Activated CD4-positive, alpha-beta T cell treated with anti-CD3 and anti-CD28 coated beads for 36 hours (primary cell): ENCODE data around the gene TENM4. TPM values are rescaled to one million over a fixed set of nuclear protein-coding genes. Genes with fewer than 3 reads are reported as not detected.

Source experiments
- ATAC-seq: fragments of 200-7000 bp; cut with Tn5 transposase; one replicate; pipeline ENCODE4 v1.10.0; 2021; ENCODE audit warnings: mild to moderate bottlenecking, moderate library complexity
- CTCF ChIA-PET: fragments of 350-600 bp; sonication (Branson Sonifier 250); formaldehyde crosslinking; loops from one replicate; lab custom pipeline; 2021; ENCODE audit warnings: antibody characterized with exemption; lab: Charles Lee
- POLR2A ChIA-PET: fragments of 350-600 bp; sonication (Branson Sonifier 250); formaldehyde crosslinking; loops from one replicate; lab custom pipeline; 2021; ENCODE audit warnings: antibody characterized with exemption, inconsistent platforms; lab: Charles Lee
- DNase-seq: peaks from one replicate; pipeline ENCODE4 v3.0.0-alpha.2; 2020
- H3K27ac Mint-ChIP-seq: one replicate; pipeline ENCODE4 v1.8.0; 2021; ENCODE audit warnings: mixed read lengths
- H3K27me3 Mint-ChIP-seq: one replicate; pipeline ENCODE4 v1.8.0; 2021; ENCODE audit warnings: mixed read lengths
- H3K36me3 Mint-ChIP-seq: one replicate; pipeline ENCODE4 v1.8.0; 2021; ENCODE audit warnings: low read depth, mixed read lengths
- H3K4me1 Mint-ChIP-seq: one replicate; pipeline ENCODE4 v1.8.0; 2021; ENCODE audit warnings: mixed read lengths
- H3K4me3 Mint-ChIP-seq: one replicate; pipeline ENCODE4 v1.8.0; 2021; ENCODE audit warnings: mild to moderate bottlenecking, moderate library complexity, mixed read lengths
- H3K9me3 Mint-ChIP-seq: one replicate; pipeline ENCODE4 v1.8.0; 2021; ENCODE audit warnings: low read depth, mixed read lengths
- intact Hi-C, 2 experiments: fragments of 100-400 bp; cut with DNase I in 1 of 2; cut with micrococcal nuclease in 1 of 2; formaldehyde crosslinking; loops; one replicate each; pipeline versions ENCODE4 v1.14.2 to v1.15.1; 2022 to 2024; cut with DNase I, micrococcal nuclease
- total RNA-seq, 2 experiments: library from RNA; stranded (reverse); gene quantifications; one replicate each; pipeline ENCODE4 v1.2.3, GENCODE V29; 2021

TENM4 gene
- total RNA-seq, 2 experiments from 2014 or later, result not detected

GRCh38 chr11:78770931-78771330 is 669.9 kb downstream of the TENM4 start:
- no peak for ATAC-seq
- Mint-ChIP-seq H3K27ac (no peak overlapping the region), H3K4me3 (no peak overlapping the region), H3K9me3 (no peaks in the 10 kb centered on the region), H3K36me3 (no peaks in the 10 kb centered on the region), H3K27me3 (peaks cover 2% of the 10 kb centered on the region), H3K4me1 (no peaks in the 10 kb centered on the region)
- CTCF ChIA-PET, result no interaction called here
- POLR2A ChIA-PET, result no interaction called here
- DNase-seq, result no peak
- intact Hi-C loops, result no loop called here

DNA sequence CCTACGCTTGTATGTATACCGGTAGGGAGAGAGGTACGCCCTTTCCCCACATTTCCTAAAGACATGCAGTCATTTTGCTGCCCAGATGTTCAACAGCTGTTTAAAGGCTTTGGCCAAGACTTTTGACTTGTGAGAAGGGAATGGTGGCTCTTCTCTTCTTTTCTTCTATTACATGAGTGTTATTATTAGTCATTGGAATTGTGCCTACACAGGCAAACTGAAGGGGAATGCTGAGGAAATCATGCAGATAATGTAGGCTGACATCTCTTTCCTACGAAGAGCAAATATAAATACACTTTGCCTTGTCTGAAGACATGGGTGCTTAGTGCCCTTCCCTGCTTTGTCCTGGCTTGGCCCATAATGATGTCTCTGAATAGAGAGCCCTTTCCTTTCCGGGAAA is 671.9 kb downstream of the TENM4 start:
- POLR2A ChIA-PET, result no interaction called here
- Mint-ChIP-seq H3K4me3 (no peak overlapping the region), H3K9me3 (no peaks in the 10 kb centered on the region), H3K4me1 (no peaks in the 10 kb centered on the region), H3K27ac (no peak overlapping the region), H3K36me3 (no peaks in the 10 kb centered on the region), H3K27me3 (peaks cover 4% of the 10 kb centered on the region)
- no peak for DNase-seq
- no peak for ATAC-seq
- CTCF ChIA-PET, result no interaction called here
- intact Hi-C loops, result no loop called here

DNA sequence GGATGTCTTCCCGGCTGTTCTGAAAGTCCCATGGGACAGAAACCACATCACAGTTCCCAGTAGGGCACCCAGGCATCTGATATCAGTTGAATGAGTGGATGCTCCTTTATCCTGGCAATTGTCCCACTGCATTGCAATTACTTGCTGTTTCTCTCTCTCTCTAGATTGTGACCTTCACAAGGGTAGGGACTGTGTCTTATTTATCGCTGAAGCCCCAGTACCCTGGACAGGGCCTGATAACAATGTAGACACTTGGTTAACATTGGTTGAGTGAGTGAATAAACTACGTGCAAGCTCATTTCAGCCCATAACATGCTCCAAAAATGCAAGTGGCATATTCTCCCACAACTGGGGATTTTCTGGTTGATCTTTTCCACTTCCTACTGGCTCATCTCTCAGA is 672.5 kb downstream of the TENM4 start:
- peaks cover 4% of the 10 kb centered on the region for H3K27me3 Mint-ChIP-seq
- intact Hi-C loops, result no loop called here
- H3K27ac Mint-ChIP-seq, result no peak overlapping the region
- no peaks in the 10 kb centered on the region for H3K9me3 Mint-ChIP-seq
- H3K4me1 Mint-ChIP-seq, result no peaks in the 10 kb centered on the region
- CTCF ChIA-PET, result interaction anchor here (0.8 kb wide), 1 partner anchor 123 kb away, joined by 3 read pairs; no protein-coding TSS in a partner anchor
- H3K36me3 Mint-ChIP-seq, result no peaks in the 10 kb centered on the region
- H3K4me3 Mint-ChIP-seq, result no peak overlapping the region
- POLR2A ChIA-PET, result no interaction called here
- DNase-seq (no peak), ATAC-seq (no peak)

DNA sequence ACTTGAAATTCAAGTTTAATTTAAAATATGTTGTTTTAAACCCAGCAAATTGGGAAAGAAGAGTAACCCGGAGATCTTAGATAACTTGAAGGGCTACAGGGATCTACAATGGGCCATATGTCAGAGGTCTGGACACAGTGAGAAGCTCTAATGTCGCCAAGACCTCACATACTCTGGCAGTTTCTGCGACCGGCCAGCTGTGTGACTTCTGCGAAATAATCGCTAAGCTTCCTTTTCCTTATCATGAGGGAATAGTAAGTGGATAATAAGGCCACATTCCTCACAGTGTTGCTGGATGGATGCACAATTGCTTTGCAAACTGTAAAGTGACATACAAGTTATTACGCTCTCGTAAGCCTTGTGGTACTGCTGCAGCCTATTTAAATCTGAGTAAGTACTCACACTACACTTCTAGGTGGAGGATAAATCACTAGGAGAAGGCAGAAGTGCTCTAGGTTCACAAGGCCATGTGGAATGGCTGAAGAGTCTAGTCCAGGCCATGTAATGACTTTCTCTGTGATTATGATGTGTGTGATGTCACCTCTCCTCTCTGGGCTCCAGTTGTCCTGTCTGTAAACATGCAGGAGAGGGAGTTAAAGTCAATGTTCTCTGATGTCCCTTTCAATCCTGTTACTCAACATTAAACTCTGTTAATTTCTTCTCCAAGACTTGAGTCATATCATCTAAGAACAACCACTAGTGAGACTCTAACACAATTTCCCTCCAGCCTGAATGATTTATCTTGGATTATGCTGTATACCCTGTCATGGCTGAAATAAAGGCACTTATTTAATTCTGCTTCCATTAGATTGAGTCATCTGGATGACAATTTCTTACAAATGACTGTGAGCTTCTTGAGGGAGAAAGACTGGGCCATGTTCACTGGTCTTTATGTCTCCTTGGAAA is 673.5 kb downstream of the TENM4 start:
- Mint-ChIP-seq H3K4me3 (no peak overlapping the region), H3K9me3 (no peaks in the 10 kb centered on the region), H3K4me1 (no peaks in the 10 kb centered on the region), H3K36me3 (no peaks in the 10 kb centered on the region), H3K27ac (no peak overlapping the region), H3K27me3 (peaks cover 4% of the 10 kb centered on the region)
- intact Hi-C loops, result no loop called here
- DNase-seq, result no peak
- no peak for ATAC-seq
- ChIA-PET CTCF (interaction anchor here (0.7 kb wide), 1 partner anchor 264 kb away, joined by 4 read pairs; no protein-coding TSS in a partner anchor), POLR2A (no interaction called here)

DNA sequence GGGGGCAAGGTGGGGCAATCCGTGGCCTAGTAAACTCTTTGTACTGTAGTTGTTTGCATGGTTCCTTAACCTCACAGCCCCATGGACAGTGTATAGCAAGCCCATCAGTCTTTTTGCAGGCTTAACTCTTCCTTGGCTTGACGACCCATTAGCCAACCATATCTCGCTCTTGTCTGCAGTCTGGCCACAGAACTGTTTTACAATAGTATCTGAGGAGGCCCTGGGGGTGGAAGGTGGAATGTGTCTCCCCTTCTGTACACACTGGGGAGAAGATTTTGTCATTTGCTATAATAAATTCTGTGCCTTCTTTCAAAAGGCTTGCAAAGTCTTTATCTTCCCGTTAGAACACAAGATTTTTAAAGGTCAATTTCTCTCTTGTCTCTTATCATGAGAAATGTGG is 675.9 kb downstream of the TENM4 start:
- no peak overlapping the region for H3K4me3 Mint-ChIP-seq
- no peaks in the 10 kb centered on the region for H3K9me3 Mint-ChIP-seq
- H3K27ac Mint-ChIP-seq, result no peak overlapping the region
- intact Hi-C loops, result no loop called here
- CTCF ChIA-PET, result no interaction called here
- no peaks in the 10 kb centered on the region for H3K4me1 Mint-ChIP-seq
- DNase-seq (no peak), ATAC-seq (no peak)
- POLR2A ChIA-PET, result no interaction called here
- no peaks in the 10 kb centered on the region for H3K36me3 Mint-ChIP-seq
- peaks cover 7% of the 10 kb centered on the region for H3K27me3 Mint-ChIP-seq

GRCh38 chr11:78763664-78764063 is 677.2 kb downstream of the TENM4 start:
- Mint-ChIP-seq H3K4me3 (no peak overlapping the region), H3K27ac (no peak overlapping the region), H3K27me3 (peaks cover 7% of the 10 kb centered on the region), H3K36me3 (no peaks in the 10 kb centered on the region), H3K9me3 (no peaks in the 10 kb centered on the region), H3K4me1 (no peaks in the 10 kb centered on the region)
- no peak for ATAC-seq
- DNase-seq, result no peak
- ChIA-PET POLR2A (no interaction called here), CTCF (no interaction called here)
- intact Hi-C loops, result no loop called here

DNA sequence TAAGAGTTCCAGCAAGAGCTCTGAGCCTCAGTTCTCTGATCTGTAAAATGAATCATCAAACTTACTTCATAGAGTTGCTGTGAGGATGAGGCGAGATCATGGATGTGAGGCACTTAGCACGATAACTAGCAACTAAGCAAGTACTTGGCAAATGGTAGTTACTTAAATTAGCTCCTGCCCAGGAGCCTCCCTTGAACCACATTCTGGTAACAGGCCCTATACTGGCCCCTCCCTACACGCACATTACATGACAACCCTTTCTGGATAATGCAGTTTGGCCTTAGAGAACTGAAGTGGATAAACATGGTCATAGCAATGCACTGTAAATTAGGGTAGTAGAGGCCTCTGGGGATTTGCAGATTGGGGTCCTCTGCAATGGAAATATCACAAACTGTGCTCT is 678.7 kb downstream of the TENM4 start:
- POLR2A ChIA-PET, result no interaction called here
- intact Hi-C loops, result no loop called here

DNA sequence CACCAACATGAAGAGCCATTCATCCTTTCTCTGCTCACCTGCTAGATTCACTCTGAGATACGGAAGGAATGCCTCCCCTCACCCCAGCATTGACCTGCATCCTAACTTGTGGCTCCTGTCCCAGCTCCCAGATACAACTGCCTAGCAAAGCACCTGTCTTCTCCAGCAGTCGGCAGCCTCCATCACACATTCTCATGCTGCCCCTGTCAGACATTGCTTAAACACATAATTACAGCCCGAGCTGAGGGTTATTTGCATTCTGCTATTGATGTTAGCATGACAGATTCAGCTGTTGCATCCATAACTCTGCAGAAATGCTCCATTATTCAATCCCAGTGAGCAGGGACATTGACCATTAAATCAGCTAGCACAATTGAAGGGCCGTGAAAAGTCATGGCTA is 681.8 kb downstream of the TENM4 start:
- ChIA-PET CTCF (no interaction called here), POLR2A (no interaction called here)
- H3K4me3 Mint-ChIP-seq, result no peak overlapping the region
- intact Hi-C loops, result no loop called here
- H3K27ac Mint-ChIP-seq, result no peak overlapping the region
- no peak for DNase-seq
- H3K4me1 Mint-ChIP-seq, result no peaks in the 10 kb centered on the region
- no peaks in the 10 kb centered on the region for H3K9me3 Mint-ChIP-seq
- no peaks in the 10 kb centered on the region for H3K36me3 Mint-ChIP-seq
- no peak for ATAC-seq
- peaks cover 10% of the 10 kb centered on the region for H3K27me3 Mint-ChIP-seq

More for the DNA sequence above, 678.7 kb downstream of the TENM4 start:
- H3K4me3 Mint-ChIP-seq, result no peak overlapping the region
- no peaks in the 10 kb centered on the region for H3K9me3 Mint-ChIP-seq
- ATAC-seq (no peak), DNase-seq (no peak)
- no peak overlapping the region for H3K27ac Mint-ChIP-seq
- H3K27me3 Mint-ChIP-seq, result peaks cover 7% of the 10 kb centered on the region
- CTCF ChIA-PET, result no interaction called here
- no peaks in the 10 kb centered on the region for H3K36me3 Mint-ChIP-seq
- H3K4me1 Mint-ChIP-seq, result no peaks in the 10 kb centered on the region

- ATAC-seq (no peak), DNase-seq (no peak)
- ChIA-PET POLR2A (no interaction called here), CTCF (no interaction called here)
- no peak overlapping the region for H3K4me3 Mint-ChIP-seq
- H3K27me3 Mint-ChIP-seq, result peaks cover 14% of the 10 kb centered on the region
- H3K9me3 Mint-ChIP-seq, result no peaks in the 10 kb centered on the region
- no peaks in the 10 kb centered on the region for H3K36me3 Mint-ChIP-seq
- no peaks in the 10 kb centered on the region for H3K4me1 Mint-ChIP-seq
- H3K27ac Mint-ChIP-seq, result no peak overlapping the region
- intact Hi-C loops, result no loop called here
These were observed 687.5 kb downstream of the TENM4 start for GRCh38 chr11:78753297-78753696.

DNA sequence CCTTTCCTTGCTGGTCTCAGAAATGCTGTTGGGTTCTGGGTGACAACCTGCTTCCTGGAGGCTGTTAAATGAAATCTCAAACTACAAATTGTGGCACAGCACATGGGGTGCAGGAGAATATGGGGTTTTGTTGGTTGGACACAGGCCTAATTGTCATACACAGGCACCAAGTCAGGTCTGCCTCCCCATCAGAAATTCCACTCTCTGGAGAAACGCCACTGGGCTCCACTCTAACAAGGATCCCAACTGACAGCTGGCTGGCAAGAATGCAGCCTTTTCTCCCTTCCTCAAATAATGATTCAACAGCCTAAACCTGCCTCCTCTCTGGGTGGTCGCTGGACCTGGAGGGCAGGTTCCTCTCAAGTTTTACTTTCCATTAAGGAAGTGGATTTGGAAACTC is 688.3 kb downstream of the TENM4 start:
- H3K9me3 Mint-ChIP-seq, result no peaks in the 10 kb centered on the region

GRCh38 chr11:78748918-78749690 is 691.7 kb downstream of the TENM4 start:
- H3K4me3 Mint-ChIP-seq, result no peak overlapping the region
- intact Hi-C loops, result no loop called here
- DNase-seq, result no peak
- H3K4me1 Mint-ChIP-seq, result no peaks in the 10 kb centered on the region
- CTCF ChIA-PET, result interaction anchor here (0.6 kb wide), 1 partner anchor 40 kb away, joined by 3 read pairs; no protein-coding TSS in a partner anchor
- no peak overlapping the region for H3K27ac Mint-ChIP-seq
- no peak for ATAC-seq
- peaks cover 9% of the 10 kb centered on the region for H3K27me3 Mint-ChIP-seq
- POLR2A ChIA-PET, result no interaction called here
- no peaks in the 10 kb centered on the region for H3K36me3 Mint-ChIP-seq
- no peaks in the 10 kb centered on the region for H3K9me3 Mint-ChIP-seq

More for the DNA sequence above, 688.3 kb downstream of the TENM4 start:
- POLR2A ChIA-PET, result no interaction called here
- ATAC-seq (no peak), DNase-seq (no peak)
- H3K27me3 Mint-ChIP-seq, result peaks cover 14% of the 10 kb centered on the region
- no peak overlapping the region for H3K4me3 Mint-ChIP-seq
- CTCF ChIA-PET, result no interaction called here
- no peaks in the 10 kb centered on the region for H3K36me3 Mint-ChIP-seq
- no peaks in the 10 kb centered on the region for H3K4me1 Mint-ChIP-seq
- H3K27ac Mint-ChIP-seq, result no peak overlapping the region
- intact Hi-C loops, result no loop called here

DNA sequence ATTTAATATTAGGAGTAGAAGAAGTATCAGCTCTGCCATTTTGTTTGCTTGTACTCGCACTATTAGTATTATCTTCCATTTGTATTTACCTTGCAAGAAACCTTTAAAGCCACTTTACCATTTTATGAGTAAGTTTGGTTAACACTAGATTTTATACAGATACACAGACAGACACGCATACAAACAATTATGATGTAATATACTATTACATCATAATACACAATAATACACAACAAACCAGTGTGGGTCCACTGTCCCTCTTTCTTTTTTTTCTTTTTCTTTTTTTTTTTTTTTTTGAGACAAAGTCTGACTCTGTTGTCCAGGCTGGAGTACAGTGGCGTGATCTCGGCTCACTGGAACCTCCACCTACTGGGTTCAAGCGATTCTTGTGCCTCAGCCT is 695.9 kb downstream of the TENM4 start:
- intact Hi-C loops, result no loop called here
- DNase-seq (no peak), ATAC-seq (no peak)
- CTCF ChIA-PET, result no interaction called here
- H3K4me3 Mint-ChIP-seq, result no peak overlapping the region
- no peak overlapping the region for H3K27ac Mint-ChIP-seq
- H3K4me1 Mint-ChIP-seq, result no peaks in the 10 kb centered on the region
- no peaks in the 10 kb centered on the region for H3K9me3 Mint-ChIP-seq
- no peaks in the 10 kb centered on the region for H3K36me3 Mint-ChIP-seq
- POLR2A ChIA-PET, result no interaction called here
- H3K27me3 Mint-ChIP-seq, result peaks cover 6% of the 10 kb centered on the region
